GM18858 (cell line): ENCODE measurements around the gene TRIM61.

Experiments
- ATAC-seq: cut with Tn5 transposase; IDR thresholded peaks from one replicate; pipeline ENCODE4 v1.9.1; 2021; ENCODE audit not compliant: unreplicated experiment

The TRIM61 gene

DNA sequence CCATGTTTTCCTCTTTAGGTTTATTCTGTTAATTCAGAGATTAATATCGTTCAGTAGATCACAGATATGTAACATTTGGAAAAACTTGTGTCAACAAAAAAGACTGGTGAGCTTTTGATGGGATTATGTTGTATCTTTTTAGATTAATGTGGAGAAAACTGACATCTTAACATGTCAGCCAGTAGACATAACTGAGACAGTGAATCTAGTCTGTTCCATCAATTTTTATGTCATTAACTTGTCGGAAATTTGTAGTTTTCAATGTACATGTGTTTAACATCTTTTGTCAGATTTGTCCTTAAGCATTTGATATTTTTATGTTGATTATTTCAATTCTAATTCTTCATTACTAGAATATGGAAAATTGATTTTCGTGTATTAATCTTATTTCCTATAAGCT is 58.5 kb downstream of the TRIM61 start:
- no peak for ATAC-seq
